OCI-LY1 (cell line): ENCODE results near the gene ACSS1.

Experiments used
- H2AFZ ChIP-seq: fragments of 200-600 bp; sonication (generic), shearing (Covaris generic); 2 replicates; pipeline ENCODE4 v1.6.0; 2014; ENCODE audit warnings: antibody characterized with exemption, mild to moderate bottlenecking, low read length
- H3F3A ChIP-seq: fragments of 200-600 bp; sonication (generic), shearing (Covaris generic); 2 replicates; pipeline ENCODE4 v1.6.0; 2014; ENCODE audit warnings: mild to moderate bottlenecking, antibody characterized with exemption, low read length, moderate library complexity; ENCODE audit not compliant: insufficient read depth
- H3K27ac ChIP-seq: fragments of 200-600 bp; sonication (generic); 2 replicates; pipeline ENCODE4 v1.5.1; 2014; ENCODE audit warnings: low read length, mixed run types, mild to moderate bottlenecking, low read depth; ENCODE audit not compliant: poor library complexity, severe bottlenecking
- H3K27me3 ChIP-seq: fragments of 200-600 bp; sonication (generic); 2 replicates; pipeline ENCODE4 v1.6.0; 2014; ENCODE audit warnings: antibody characterized with exemption, mild to moderate bottlenecking, low read length, moderate library complexity; ENCODE audit not compliant: insufficient read depth
- H3K36me3 ChIP-seq: fragments of 200-600 bp; sonication (generic); 2 replicates; pipeline ENCODE4 v1.6.1; 2014; ENCODE audit warnings: mild to moderate bottlenecking, antibody characterized with exemption, low read length, moderate library complexity, mixed read lengths; ENCODE audit not compliant: insufficient read depth
- H3K4me1 ChIP-seq: fragments of 200-600 bp; sonication (generic); 2 replicates; pipeline ENCODE4 v1.5.1; 2014; ENCODE audit warnings: mild to moderate bottlenecking, low read length, moderate library complexity; ENCODE audit not compliant: insufficient read depth, severe bottlenecking
- H3K4me2 ChIP-seq: fragments of 200-600 bp; sonication (generic), shearing (Covaris generic); 2 replicates; pipeline ENCODE4 v1.6.1; 2014; ENCODE audit warnings: low read length
- H3K4me3 ChIP-seq: fragments of 200-600 bp; sonication (generic); 2 replicates; pipeline ENCODE4 v1.5.1; 2014; ENCODE audit warnings: low read length, low read depth, mild to moderate bottlenecking, mixed read lengths; ENCODE audit not compliant: poor library complexity, severe bottlenecking
- H3K79me2 ChIP-seq: fragments of 200-600 bp; shearing (Covaris generic); 2 replicates; pipeline ENCODE4 v1.6.1; 2016; ENCODE audit warnings: mixed run types, low read length, mixed read lengths; ENCODE audit not compliant: insufficient read depth
- H3K9ac ChIP-seq: fragments of 200-600 bp; sonication (generic), shearing (Covaris generic); 2 replicates; pipeline ENCODE4 v1.6.1; 2014; ENCODE audit warnings: mild to moderate bottlenecking, low read length, mixed read lengths
- H3K9me2 ChIP-seq: fragments of 200-600 bp; sonication (generic), shearing (Covaris generic); 2 replicates; pipeline ENCODE4 v1.6.1; 2014; ENCODE audit warnings: low read depth, mild to moderate bottlenecking, low read length, mixed read lengths
- H3K9me3 ChIP-seq: fragments of 200-600 bp; shearing (Covaris generic); 2 replicates; pipeline ENCODE4 v1.6.1; 2014; ENCODE audit warnings: low read length, mixed read lengths
- H4K20me1 ChIP-seq: fragments of 200-600 bp; sonication (generic), shearing (Covaris generic); 2 replicates; pipeline ENCODE4 v1.6.0; 2016; ENCODE audit warnings: mild to moderate bottlenecking, low read length; ENCODE audit not compliant: insufficient read depth
- EZH2 ChIP-seq: fragments of 200-600 bp; sonication (generic), shearing (Covaris generic); IDR thresholded peaks from 2 replicates; pipeline ENCODE4 v1.8.0; 2017; ENCODE audit warnings: borderline replicate concordance, mixed run types, mild to moderate bottlenecking, antibody characterized with exemption, low read length, moderate library complexity, mixed read lengths
- TF ChIP-seq, protein P1 (sequence below): fragments of 200-600 bp; sonication (generic), shearing (Covaris generic); IDR thresholded peaks from 2 replicates; pipeline ENCODE4 v1.5.1; 2017; ENCODE audit warnings: mild to moderate bottlenecking, antibody characterized with exemption, low read length, moderate library complexity, mixed read lengths

ACSS1 gene

DNA sequence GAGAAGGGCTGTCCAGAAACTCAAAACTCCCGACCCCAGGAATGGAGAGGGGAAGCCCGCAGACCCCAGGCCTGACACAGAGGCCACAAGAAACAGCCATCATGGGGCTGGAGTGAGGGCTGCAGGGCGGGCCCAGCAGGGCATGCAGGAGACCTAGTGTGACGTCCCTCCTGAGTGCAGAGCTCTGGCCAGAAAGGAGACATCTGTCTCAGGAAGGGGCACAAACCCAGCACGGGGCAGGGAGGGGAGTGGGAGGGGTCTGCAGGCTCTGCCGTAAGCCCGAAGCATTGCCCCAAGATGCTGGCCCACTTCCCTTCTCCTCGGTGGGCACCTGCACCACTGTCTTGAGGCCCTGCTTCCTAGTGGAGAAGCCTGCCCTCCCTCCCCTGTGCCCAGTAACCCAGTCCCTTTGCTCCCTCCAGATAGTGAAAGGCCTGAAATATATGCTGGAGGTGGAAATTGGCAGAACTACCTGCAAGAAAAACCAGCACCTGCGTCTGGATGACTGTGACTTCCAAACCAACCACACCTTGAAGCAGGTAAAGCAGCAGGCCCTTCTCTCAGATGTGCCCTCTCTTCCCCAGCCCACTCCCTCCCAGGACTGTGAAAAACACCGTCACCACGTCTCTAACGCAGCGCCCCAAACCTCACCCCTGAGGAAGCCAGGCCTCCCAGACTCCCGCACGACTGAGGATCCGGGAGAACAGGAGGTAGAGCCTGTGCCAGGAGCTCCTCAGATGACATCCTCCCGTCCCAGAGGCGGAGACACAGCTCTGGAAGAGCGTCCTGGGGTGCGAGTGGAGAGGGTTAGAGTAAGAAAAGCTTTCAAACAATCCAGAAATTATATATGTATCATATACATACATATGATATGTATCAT is 99.2 kb downstream of the ACSS1 start:
- H3K36me3 ChIP-seq = peaks cover 21% of the 10 kb centered on the region
- H2AFZ ChIP-seq = no peak overlapping the region
- no peaks in the 10 kb centered on the region for H3K79me2 ChIP-seq
- no peak overlapping the region for H3K27ac ChIP-seq
- no peaks in the 10 kb centered on the region for H3F3A ChIP-seq
- no peak overlapping the region for H3K4me3 ChIP-seq
- H3K4me1 ChIP-seq = peaks cover 13% of the 10 kb centered on the region
- no peaks in the 10 kb centered on the region for H3K27me3 ChIP-seq
- TF ChIP-seq EZH2 = no peak
- TF ChIP-seq, protein P1, sequence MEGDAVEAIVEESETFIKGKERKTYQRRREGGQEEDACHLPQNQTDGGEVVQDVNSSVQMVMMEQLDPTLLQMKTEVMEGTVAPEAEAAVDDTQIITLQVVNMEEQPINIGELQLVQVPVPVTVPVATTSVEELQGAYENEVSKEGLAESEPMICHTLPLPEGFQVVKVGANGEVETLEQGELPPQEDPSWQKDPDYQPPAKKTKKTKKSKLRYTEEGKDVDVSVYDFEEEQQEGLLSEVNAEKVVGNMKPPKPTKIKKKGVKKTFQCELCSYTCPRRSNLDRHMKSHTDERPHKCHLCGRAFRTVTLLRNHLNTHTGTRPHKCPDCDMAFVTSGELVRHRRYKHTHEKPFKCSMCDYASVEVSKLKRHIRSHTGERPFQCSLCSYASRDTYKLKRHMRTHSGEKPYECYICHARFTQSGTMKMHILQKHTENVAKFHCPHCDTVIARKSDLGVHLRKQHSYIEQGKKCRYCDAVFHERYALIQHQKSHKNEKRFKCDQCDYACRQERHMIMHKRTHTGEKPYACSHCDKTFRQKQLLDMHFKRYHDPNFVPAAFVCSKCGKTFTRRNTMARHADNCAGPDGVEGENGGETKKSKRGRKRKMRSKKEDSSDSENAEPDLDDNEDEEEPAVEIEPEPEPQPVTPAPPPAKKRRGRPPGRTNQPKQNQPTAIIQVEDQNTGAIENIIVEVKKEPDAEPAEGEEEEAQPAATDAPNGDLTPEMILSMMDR = no peak
- H3K9me3 ChIP-seq = no peaks in the 10 kb centered on the region
- H3K4me2 ChIP-seq = no peak overlapping the region
- H3K9ac ChIP-seq = no peak overlapping the region
- no peaks in the 10 kb centered on the region for H4K20me1 ChIP-seq
- H3K9me2 ChIP-seq = no peaks in the 10 kb centered on the region

DNA sequence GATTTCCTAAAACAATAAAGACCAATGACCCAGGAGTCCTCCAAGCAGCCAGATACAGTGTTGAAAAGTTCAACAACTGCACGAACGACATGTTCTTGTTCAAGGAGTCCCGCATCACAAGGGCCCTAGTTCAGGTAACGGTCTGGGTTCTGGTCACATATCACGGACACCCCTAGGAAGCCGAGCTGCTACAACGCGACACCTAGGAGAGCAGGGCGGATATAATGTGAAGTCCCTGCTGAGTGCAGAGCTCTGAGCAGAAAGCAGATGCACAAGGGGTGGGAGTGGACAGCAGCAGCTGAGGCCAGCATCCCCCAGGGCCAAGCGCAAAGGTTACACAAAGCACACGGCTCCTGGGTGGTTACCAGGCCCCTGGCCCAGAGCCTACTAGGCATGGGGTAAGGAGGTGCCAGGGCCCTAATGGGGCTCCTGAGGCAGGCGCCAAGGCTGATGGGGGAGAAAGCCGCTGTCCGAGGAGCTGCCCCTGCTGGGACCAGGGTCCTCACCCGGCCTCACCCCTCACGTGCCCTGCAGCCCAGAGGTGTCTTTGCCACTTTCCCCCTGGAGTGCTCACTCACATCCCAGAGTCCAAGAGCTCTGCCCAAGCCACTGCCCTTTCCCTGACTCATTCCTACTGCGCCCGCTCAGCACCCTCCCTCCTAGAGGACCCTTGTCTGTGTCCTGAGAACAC is 100.5 kb downstream of the ACSS1 start:
- H3K9me3 ChIP-seq = no peaks in the 10 kb centered on the region
- no peaks in the 10 kb centered on the region for H3K27me3 ChIP-seq
- H3F3A ChIP-seq = no peaks in the 10 kb centered on the region
- H3K79me2 ChIP-seq = no peaks in the 10 kb centered on the region
- no peaks in the 10 kb centered on the region for H4K20me1 ChIP-seq
- H3K4me2 ChIP-seq = no peak overlapping the region
- H3K4me3 ChIP-seq = no peak overlapping the region
- no peak overlapping the region for H2AFZ ChIP-seq
- peaks cover 10% of the 10 kb centered on the region for H3K36me3 ChIP-seq
- peaks cover 13% of the 10 kb centered on the region for H3K4me1 ChIP-seq
- TF ChIP-seq, protein P1 = no peak
- no peak for TF ChIP-seq EZH2
- no peak overlapping the region for H3K27ac ChIP-seq
- H3K9me2 ChIP-seq = no peaks in the 10 kb centered on the region
- H3K9ac ChIP-seq = no peak overlapping the region
